GM12801 (cell line): ENCODE results near the gene RCN1.

Experiments
- CTCF ChIP-seq: IDR thresholded peaks from one replicate; pipeline ENCODE4 v1.5.1; 2011; ENCODE audit warnings: control low read depth; ENCODE audit not compliant: insufficient read length; ENCODE audit errors: extremely low read depth

The RCN1 gene

GRCh38 chr11:32055861-32056260, 35.0 kb upstream of the RCN1 start:
- no peak for TF ChIP-seq CTCF

GRCh38 chr11:32056438-32056837, 34.4 kb upstream of the RCN1 start:
- TF ChIP-seq CTCF: no peak

- TF ChIP-seq CTCF: no peak
These were observed 31.0 kb upstream of the RCN1 start for GRCh38 chr11:32059686-32060462.

- TF ChIP-seq CTCF: no peak
These were observed 28.3 kb upstream of the RCN1 start for GRCh38 chr11:32062540-32062939.

- no peak for TF ChIP-seq CTCF
These were observed 24.8 kb upstream of the RCN1 start for GRCh38 chr11:32065865-32066629.

- TF ChIP-seq CTCF: no peak
These were observed 22.6 kb upstream of the RCN1 start for GRCh38 chr11:32068134-32068870.
